WTC11 (cell line): ENCODE data around the gene CIBAR2. TPM values are rescaled to one million over a fixed set of nuclear protein-coding genes. Genes with fewer than 3 reads are reported as not detected.

ENCODE experiments used
- ATAC-seq: fragments of 200-7000 bp; cut with Tn5 transposase; 2 replicates; pipeline ENCODE4 v1.10.0; 2021; ENCODE audit warnings: mild to moderate bottlenecking, moderate library complexity
- CTCF ChIA-PET: fragments of 300-600 bp; sonication (Branson Sonifier 250); formaldehyde crosslinking; loops from one replicate; lab custom pipeline; 2021; ENCODE audit warnings: antibody characterized with exemption; lab: Charles Lee
- POLR2A ChIA-PET: fragments of 350-600 bp; sonication (Branson Sonifier 250); formaldehyde crosslinking; loops from one replicate; lab custom pipeline; 2021; ENCODE audit warnings: antibody characterized with exemption; lab: Charles Lee
- DNase-seq: peaks from one replicate; pipeline ENCODE4 v3.0.0; 2021; ENCODE audit warnings: low spot score
- H3K27ac Mint-ChIP-seq: 2 replicates; pipeline ENCODE4 v1.8.0; 2021; ENCODE audit warnings: mixed read lengths
- H3K27me3 Mint-ChIP-seq: 2 replicates; pipeline ENCODE4 v1.8.0; 2021; ENCODE audit warnings: low read depth, mild to moderate bottlenecking, moderate library complexity, mixed read lengths
- H3K36me3 Mint-ChIP-seq: 2 replicates; pipeline ENCODE4 v1.8.0; 2021; ENCODE audit warnings: mixed read lengths
- H3K4me1 Mint-ChIP-seq: 2 replicates; pipeline ENCODE4 v1.8.0; 2022; ENCODE audit warnings: mixed read lengths
- H3K4me3 Mint-ChIP-seq: 2 replicates; pipeline ENCODE4 v1.8.0; 2021; ENCODE audit warnings: mild to moderate bottlenecking, moderate library complexity, mixed read lengths
- H3K9me3 Mint-ChIP-seq: 2 replicates; pipeline ENCODE4 v1.8.0; 2021; ENCODE audit warnings: mixed read lengths
- CBFB ChIP-seq: sonication (generic); formaldehyde crosslinking; IDR thresholded peaks from 2 replicates; pipeline ENCODE4 v1.8.1; 2022; ENCODE audit warnings: mild to moderate bottlenecking, low read depth, missing genetic modification reagents
- FOXJ3 ChIP-seq: sonication (generic); formaldehyde crosslinking; IDR thresholded peaks from 2 replicates; pipeline ENCODE4 v1.9.0; 2021; ENCODE audit warnings: missing genetic modification reagents, mild to moderate bottlenecking, borderline replicate concordance
- MXD4 ChIP-seq: fragments of 250-450 bp; sonication (Bioruptor Pico); IDR thresholded peaks from 2 replicates; pipeline ENCODE4 v1.8.0; 2021; ENCODE audit warnings: mild to moderate bottlenecking, moderate library complexity, borderline replicate concordance
- NFATC4 ChIP-seq: fragments of 250-450 bp; sonication (Bioruptor Pico); IDR thresholded peaks from 2 replicates; pipeline ENCODE4 v1.9.0; 2021; ENCODE audit warnings: mild to moderate bottlenecking
- NR1H2 ChIP-seq: sonication (generic); formaldehyde crosslinking; IDR thresholded peaks from 2 replicates; pipeline ENCODE4 v1.9.0; 2021; ENCODE audit warnings: mild to moderate bottlenecking, moderate library complexity, missing genetic modification reagents
- NR2C2 ChIP-seq: sonication (generic); formaldehyde crosslinking; IDR thresholded peaks from 2 replicates; pipeline ENCODE4 v1.8.0; 2022; ENCODE audit warnings: mild to moderate bottlenecking, missing genetic modification reagents
- PRRX2 ChIP-seq: fragments of 250-450 bp; sonication (Bioruptor Pico); IDR thresholded peaks from 2 replicates; pipeline ENCODE4 v1.8.0; 2021; ENCODE audit warnings: mild to moderate bottlenecking
- RELA ChIP-seq: sonication (generic); formaldehyde crosslinking; IDR thresholded peaks from 2 replicates; pipeline ENCODE4 v1.8.1; 2022; ENCODE audit warnings: missing genetic modification reagents, mild to moderate bottlenecking, borderline replicate concordance
- RORB ChIP-seq: fragments of 250-450 bp; sonication (Bioruptor Pico); IDR thresholded peaks from 2 replicates; pipeline ENCODE4 v1.9.0; 2021; ENCODE audit warnings: mild to moderate bottlenecking
- SOX15 ChIP-seq: fragments of 250-450 bp; sonication (Bioruptor Pico); IDR thresholded peaks from 2 replicates; pipeline ENCODE4 v1.9.0; 2021; ENCODE audit warnings: mild to moderate bottlenecking
- ZNF121 ChIP-seq: sonication (generic); formaldehyde crosslinking; IDR thresholded peaks from 2 replicates; pipeline ENCODE4 v1.8.0; 2023; ENCODE audit warnings: missing genetic modification reagents
- ZNF396 ChIP-seq: fragments of 250-450 bp; sonication (Bioruptor Pico); IDR thresholded peaks from 2 replicates; pipeline ENCODE4 v1.8.0; 2021; ENCODE audit warnings: mild to moderate bottlenecking, moderate library complexity, borderline replicate concordance
- ZNF671 ChIP-seq: fragments of 250-450 bp; sonication (Bioruptor Pico); IDR thresholded peaks from 2 replicates; pipeline ENCODE4 v1.8.0; 2021; ENCODE audit warnings: mild to moderate bottlenecking
- total RNA-seq: library from RNA; stranded (reverse); gene quantifications from 3 replicates; pipeline ENCODE4 v1.2.3, GENCODE V29; 2021
- TF ChIP-seq, protein P1 (sequence below): sonication (generic); formaldehyde crosslinking; IDR thresholded peaks from 2 replicates; pipeline ENCODE4 v1.8.1; 2023; ENCODE audit warnings: mild to moderate bottlenecking, missing genetic modification reagents, moderate library complexity
- TF ChIP-seq, protein P2 (sequence below): sonication (generic); formaldehyde crosslinking; IDR thresholded peaks from 2 replicates; pipeline ENCODE4 v1.8.1; 2022; ENCODE audit warnings: low read depth, missing genetic modification reagents, borderline replicate concordance
- TF ChIP-seq, protein P3 (sequence below): sonication (generic); formaldehyde crosslinking; IDR thresholded peaks from 2 replicates; pipeline ENCODE4 v1.8.0; 2022; ENCODE audit warnings: mild to moderate bottlenecking, missing genetic modification reagents
- TF ChIP-seq, protein P4 (sequence below): fragments of 250-450 bp; sonication (Bioruptor Pico); IDR thresholded peaks from 2 replicates; pipeline ENCODE4 v1.8.0; 2021; ENCODE audit warnings: mild to moderate bottlenecking
- TF ChIP-seq, protein P5 (sequence below): fragments of 250-450 bp; sonication (Bioruptor Pico); IDR thresholded peaks from 2 replicates; pipeline ENCODE4 v2.1.2; 2022; ENCODE audit warnings: mild to moderate bottlenecking, moderate library complexity

The CIBAR2 gene
- total RNA-seq, 1 experiment from 2014 or later = not detected

DNA sequence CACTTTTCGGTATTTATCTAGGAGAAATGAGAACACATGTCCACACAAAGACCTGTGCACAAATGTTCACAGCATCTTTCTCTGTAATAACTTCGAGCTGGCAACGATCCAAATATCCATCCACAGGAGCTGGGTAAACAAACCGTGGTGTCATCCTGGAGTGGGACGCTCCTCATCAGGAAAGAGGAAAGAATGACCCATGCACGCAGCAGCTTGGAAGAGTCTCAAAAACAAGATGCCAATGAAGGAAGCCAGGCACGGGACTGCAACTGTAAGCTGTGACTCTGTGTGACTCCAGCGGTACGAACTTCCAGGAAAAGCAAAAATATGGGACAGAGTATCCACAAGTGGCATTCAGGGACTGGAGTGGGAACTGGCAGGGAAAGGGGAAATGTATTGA is 36.7 kb upstream of the CIBAR2 start:
- DNase-seq = no peak
- Mint-ChIP-seq H3K4me3 (no peak overlapping the region), H3K27me3 (no peaks in the 10 kb centered on the region; the same call in 1 of the 2 replicates), H3K4me1 (peaks cover 12% of the 10 kb centered on the region), H3K9me3 (no peaks in the 10 kb centered on the region), H3K27ac (peak overlapping the region; percentile 93; the same call in 1 of the 2 replicates)
- CTCF ChIA-PET = interaction anchor here (0.6 to 1.8 kb wide), 5 partner anchors 34 to 199 kb away, joined by 3 to 10 read pairs (median 4); no protein-coding TSS in a partner anchor
- no peak for ATAC-seq
- TF ChIP-seq, protein P1, sequence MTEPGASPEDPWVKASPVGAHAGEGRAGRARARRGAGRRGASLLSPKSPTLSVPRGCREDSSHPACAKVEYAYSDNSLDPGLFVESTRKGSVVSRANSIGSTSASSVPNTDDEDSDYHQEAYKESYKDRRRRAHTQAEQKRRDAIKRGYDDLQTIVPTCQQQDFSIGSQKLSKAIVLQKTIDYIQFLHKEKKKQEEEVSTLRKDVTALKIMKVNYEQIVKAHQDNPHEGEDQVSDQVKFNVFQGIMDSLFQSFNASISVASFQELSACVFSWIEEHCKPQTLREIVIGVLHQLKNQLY (CRISPR knock-in tag) = no peak
- TF ChIP-seq, protein P2, sequence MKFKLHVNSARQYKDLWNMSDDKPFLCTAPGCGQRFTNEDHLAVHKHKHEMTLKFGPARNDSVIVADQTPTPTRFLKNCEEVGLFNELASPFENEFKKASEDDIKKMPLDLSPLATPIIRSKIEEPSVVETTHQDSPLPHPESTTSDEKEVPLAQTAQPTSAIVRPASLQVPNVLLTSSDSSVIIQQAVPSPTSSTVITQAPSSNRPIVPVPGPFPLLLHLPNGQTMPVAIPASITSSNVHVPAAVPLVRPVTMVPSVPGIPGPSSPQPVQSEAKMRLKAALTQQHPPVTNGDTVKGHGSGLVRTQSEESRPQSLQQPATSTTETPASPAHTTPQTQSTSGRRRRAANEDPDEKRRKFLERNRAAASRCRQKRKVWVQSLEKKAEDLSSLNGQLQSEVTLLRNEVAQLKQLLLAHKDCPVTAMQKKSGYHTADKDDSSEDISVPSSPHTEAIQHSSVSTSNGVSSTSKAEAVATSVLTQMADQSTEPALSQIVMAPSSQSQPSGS (CRISPR knock-in tag) = no peak
- TF ChIP-seq PRRX2 (CRISPR knock-in tag) (no peak), FOXJ3 (CRISPR knock-in tag) (no peak), NFATC4 (CRISPR knock-in tag) (no peak), MXD4 (CRISPR knock-in tag) (no peak), SOX15 (CRISPR knock-in tag) (no peak)
- TF ChIP-seq, protein P3, sequence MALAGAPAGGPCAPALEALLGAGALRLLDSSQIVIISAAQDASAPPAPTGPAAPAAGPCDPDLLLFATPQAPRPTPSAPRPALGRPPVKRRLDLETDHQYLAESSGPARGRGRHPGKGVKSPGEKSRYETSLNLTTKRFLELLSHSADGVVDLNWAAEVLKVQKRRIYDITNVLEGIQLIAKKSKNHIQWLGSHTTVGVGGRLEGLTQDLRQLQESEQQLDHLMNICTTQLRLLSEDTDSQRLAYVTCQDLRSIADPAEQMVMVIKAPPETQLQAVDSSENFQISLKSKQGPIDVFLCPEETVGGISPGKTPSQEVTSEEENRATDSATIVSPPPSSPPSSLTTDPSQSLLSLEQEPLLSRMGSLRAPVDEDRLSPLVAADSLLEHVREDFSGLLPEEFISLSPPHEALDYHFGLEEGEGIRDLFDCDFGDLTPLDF (CRISPR knock-in tag) = no peak
- TF ChIP-seq, all 79 proteins: peak for 0
- POLR2A ChIA-PET = no interaction called here
- no peaks in the 10 kb centered on the region for H3K36me3 Mint-ChIP-seq

DNA sequence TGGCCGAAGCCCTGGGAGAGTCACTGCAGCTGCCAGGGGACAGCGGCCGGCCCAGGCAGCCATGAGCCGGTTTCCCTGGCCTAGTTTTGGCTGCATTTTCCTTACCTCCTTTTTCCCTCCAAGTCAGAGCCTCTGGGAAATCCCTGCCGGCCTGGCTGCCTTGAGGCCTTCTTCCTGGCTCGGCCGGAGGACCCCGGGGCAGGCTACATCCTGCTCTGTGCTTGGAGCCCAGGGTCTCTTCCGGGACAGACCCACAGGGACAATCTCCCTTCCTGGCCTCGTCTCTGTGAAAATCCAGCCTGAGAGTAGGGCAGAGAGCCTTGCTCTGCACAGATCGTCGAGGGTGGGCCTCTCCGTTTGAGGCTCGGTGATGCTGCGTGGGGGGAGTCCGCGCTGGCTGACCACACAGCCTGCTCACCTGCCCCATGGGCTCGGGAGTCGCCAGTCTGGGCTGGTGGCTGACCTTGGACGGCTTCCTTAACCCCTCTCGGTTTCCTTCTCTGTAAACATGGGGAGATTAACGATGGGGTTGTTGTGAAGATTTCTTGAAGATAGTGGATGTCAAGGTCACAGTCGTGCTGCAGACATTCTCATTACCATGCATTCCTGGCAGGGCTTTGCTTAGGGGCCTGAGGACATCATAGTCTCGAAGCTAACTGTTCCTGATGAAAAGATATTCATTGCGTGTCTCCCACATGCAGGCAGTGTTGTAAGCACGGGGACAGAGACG is 34.8 kb upstream of the CIBAR2 start:
- H3K36me3 Mint-ChIP-seq = no peaks in the 10 kb centered on the region
- no peaks in the 10 kb centered on the region for H3K9me3 Mint-ChIP-seq
- ChIA-PET POLR2A (no interaction called here), CTCF (no interaction called here)
- H3K4me1 Mint-ChIP-seq = peaks cover 15% of the 10 kb centered on the region
- no peaks in the 10 kb centered on the region; the same call in 1 of the 2 replicates for H3K27me3 Mint-ChIP-seq
- DNase-seq = no peak
- H3K27ac Mint-ChIP-seq = peak overlapping the region; percentile 13; the same call in 1 of the 2 replicates
- ATAC-seq = no peak; the same call in 1 of the 2 replicates
- no peak for TF ChIP-seq ZNF396 (CRISPR knock-in tag)
- TF ChIP-seq, protein P4, sequence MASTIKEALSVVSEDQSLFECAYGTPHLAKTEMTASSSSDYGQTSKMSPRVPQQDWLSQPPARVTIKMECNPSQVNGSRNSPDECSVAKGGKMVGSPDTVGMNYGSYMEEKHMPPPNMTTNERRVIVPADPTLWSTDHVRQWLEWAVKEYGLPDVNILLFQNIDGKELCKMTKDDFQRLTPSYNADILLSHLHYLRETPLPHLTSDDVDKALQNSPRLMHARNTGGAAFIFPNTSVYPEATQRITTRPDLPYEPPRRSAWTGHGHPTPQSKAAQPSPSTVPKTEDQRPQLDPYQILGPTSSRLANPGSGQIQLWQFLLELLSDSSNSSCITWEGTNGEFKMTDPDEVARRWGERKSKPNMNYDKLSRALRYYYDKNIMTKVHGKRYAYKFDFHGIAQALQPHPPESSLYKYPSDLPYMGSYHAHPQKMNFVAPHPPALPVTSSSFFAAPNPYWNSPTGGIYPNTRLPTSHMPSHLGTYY (CRISPR knock-in tag) = no peak
- no peak for TF ChIP-seq RELA (CRISPR knock-in tag)
- TF ChIP-seq ZNF671 (CRISPR knock-in tag) = no peak
- no peak for TF ChIP-seq NR2C2 (CRISPR knock-in tag)
- no peak for TF ChIP-seq ZNF121 (CRISPR knock-in tag)
- TF ChIP-seq CBFB (CRISPR knock-in tag) = no peak
- TF ChIP-seq NR1H2 = no peak
- TF ChIP-seq RORB = no peak
- TF ChIP-seq, protein P5, sequence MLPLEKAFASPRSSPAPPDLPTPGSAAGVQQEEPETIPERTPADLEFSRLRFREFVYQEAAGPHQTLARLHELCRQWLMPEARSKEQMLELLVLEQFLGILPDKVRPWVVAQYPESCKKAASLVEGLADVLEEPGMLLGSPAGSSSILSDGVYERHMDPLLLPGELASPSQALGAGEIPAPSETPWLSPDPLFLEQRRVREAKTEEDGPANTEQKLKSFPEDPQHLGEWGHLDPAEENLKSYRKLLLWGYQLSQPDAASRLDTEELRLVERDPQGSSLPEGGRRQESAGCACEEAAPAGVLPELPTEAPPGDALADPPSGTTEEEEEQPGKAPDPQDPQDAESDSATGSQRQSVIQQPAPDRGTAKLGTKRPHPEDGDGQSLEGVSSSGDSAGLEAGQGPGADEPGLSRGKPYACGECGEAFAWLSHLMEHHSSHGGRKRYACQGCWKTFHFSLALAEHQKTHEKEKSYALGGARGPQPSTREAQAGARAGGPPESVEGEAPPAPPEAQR (CRISPR knock-in tag) = no peak
- H3K4me3 Mint-ChIP-seq = no peak overlapping the region
